GM23338 (cell line): Measurements from ENCODE around the gene ARHGAP12.

Experiments
- CREB1 ChIP-seq: fragments of 250-450 bp; sonication (Bioruptor Pico); IDR thresholded peaks from 2 replicates; pipeline ENCODE4 v1.5.0; 2020; ENCODE audit warnings: low read depth, mild to moderate bottlenecking, moderate library complexity
- EZH2 ChIP-seq: fragments of 200-600 bp; sonication (generic); IDR thresholded peaks from one replicate; pipeline ENCODE4 v1.8.0; 2017; ENCODE audit warnings: antibody characterized with exemption, mild to moderate bottlenecking, low read depth; ENCODE audit not compliant: unreplicated experiment
- EZH2phosphoT487 ChIP-seq: fragments of 200-600 bp; sonication (generic); IDR thresholded peaks from one replicate; pipeline ENCODE4 v1.8.1; 2018; ENCODE audit warnings: antibody characterized with exemption; ENCODE audit not compliant: unreplicated experiment
- JUNB ChIP-seq: IDR thresholded peaks from one replicate; pipeline ENCODE4 v1.6.1; 2016; ENCODE audit warnings: antibody characterized with exemption; ENCODE audit not compliant: unreplicated experiment
- NANOG ChIP-seq: IDR thresholded peaks from 2 replicates; pipeline ENCODE4 v1.6.1; 2016; ENCODE audit warnings: antibody characterized with exemption, borderline replicate concordance
- POLR2AphosphoS5 ChIP-seq: IDR thresholded peaks from 2 replicates; pipeline ENCODE4 v1.6.1; 2016; ENCODE audit warnings: antibody characterized with exemption, low read depth
- TF ChIP-seq, protein P1 (sequence below), 2 experiments: fragments of 200-600 bp in 1 of 2; sonication (generic) in 1 of 2; conservative IDR thresholded peaks; 2 replicates each; pipeline versions ENCODE4 v1.5.1 to v1.6.1; 2016 to 2017; ENCODE audit warnings: antibody characterized with exemption in 2 of 2, low read depth in 2 of 2, mild to moderate bottlenecking in 2 of 2, moderate library complexity in 1 of 2
- TF ChIP-seq, protein P2 (sequence below): IDR thresholded peaks from one replicate; pipeline ENCODE4 v1.6.1; 2018; ENCODE audit warnings: antibody characterized with exemption; ENCODE audit not compliant: unreplicated experiment
- TF ChIP-seq, protein P3 (sequence below): IDR thresholded peaks from 2 replicates; pipeline ENCODE4 v1.6.1; 2016; ENCODE audit warnings: antibody characterized with exemption

DNA sequence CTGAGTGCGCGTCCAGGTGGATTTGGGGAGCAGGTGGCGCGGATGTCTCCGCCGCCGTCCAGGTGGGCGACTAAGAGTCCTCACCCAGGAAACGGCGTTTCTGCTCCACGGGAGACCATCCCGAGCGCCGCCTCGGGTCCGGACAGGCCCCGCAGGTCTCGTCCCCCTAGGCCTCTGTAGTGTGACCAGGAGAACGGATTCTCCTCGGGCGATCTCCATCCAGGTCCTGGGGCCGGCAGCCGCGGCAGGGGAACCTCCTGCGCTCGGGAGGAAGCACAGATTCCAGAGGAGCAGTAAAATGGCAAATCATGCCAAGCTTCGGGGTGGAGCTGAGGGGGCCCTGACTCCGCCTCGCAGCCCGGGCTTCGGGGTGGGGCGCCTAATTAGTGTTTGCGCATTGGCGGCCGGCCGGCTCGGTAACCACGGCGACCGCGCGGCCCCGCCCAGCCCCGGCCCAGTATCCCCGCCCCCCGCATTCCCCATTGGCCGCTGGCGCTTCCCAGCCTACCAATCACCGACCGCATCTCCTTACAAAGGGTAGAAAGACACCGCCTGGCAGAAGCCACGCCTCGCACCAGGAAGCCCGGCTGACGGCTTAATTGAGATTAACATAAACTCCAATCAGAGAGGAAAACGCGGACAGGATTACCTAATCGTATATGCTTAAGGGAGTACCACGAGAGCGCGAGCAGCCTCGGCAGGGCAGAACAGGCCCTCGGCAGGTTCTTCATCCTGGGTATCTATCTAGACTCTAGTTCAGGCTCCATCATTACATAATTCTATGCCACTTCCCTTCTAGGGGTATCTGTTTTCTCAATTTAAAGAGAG is 168.6 kb downstream of the ARHGAP12 start:
- TF ChIP-seq, protein P1, sequence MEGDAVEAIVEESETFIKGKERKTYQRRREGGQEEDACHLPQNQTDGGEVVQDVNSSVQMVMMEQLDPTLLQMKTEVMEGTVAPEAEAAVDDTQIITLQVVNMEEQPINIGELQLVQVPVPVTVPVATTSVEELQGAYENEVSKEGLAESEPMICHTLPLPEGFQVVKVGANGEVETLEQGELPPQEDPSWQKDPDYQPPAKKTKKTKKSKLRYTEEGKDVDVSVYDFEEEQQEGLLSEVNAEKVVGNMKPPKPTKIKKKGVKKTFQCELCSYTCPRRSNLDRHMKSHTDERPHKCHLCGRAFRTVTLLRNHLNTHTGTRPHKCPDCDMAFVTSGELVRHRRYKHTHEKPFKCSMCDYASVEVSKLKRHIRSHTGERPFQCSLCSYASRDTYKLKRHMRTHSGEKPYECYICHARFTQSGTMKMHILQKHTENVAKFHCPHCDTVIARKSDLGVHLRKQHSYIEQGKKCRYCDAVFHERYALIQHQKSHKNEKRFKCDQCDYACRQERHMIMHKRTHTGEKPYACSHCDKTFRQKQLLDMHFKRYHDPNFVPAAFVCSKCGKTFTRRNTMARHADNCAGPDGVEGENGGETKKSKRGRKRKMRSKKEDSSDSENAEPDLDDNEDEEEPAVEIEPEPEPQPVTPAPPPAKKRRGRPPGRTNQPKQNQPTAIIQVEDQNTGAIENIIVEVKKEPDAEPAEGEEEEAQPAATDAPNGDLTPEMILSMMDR (conservative IDR thresholded peaks at IDR 0.05; ENCODE audit: low read depth in 2 of 2): no peak
- TF ChIP-seq JUNB: no peak
- TF ChIP-seq EZH2: no peak
- no peak for TF ChIP-seq CREB1 (CRISPR knock-in tag)
- no peak for TF ChIP-seq EZH2phosphoT487
- peak; percentile 90 for TF ChIP-seq POLR2AphosphoS5
- TF ChIP-seq, protein P2, sequence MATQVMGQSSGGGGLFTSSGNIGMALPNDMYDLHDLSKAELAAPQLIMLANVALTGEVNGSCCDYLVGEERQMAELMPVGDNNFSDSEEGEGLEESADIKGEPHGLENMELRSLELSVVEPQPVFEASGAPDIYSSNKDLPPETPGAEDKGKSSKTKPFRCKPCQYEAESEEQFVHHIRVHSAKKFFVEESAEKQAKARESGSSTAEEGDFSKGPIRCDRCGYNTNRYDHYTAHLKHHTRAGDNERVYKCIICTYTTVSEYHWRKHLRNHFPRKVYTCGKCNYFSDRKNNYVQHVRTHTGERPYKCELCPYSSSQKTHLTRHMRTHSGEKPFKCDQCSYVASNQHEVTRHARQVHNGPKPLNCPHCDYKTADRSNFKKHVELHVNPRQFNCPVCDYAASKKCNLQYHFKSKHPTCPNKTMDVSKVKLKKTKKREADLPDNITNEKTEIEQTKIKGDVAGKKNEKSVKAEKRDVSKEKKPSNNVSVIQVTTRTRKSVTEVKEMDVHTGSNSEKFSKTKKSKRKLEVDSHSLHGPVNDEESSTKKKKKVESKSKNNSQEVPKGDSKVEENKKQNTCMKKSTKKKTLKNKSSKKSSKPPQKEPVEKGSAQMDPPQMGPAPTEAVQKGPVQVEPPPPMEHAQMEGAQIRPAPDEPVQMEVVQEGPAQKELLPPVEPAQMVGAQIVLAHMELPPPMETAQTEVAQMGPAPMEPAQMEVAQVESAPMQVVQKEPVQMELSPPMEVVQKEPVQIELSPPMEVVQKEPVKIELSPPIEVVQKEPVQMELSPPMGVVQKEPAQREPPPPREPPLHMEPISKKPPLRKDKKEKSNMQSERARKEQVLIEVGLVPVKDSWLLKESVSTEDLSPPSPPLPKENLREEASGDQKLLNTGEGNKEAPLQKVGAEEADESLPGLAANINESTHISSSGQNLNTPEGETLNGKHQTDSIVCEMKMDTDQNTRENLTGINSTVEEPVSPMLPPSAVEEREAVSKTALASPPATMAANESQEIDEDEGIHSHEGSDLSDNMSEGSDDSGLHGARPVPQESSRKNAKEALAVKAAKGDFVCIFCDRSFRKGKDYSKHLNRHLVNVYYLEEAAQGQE: no peak
- TF ChIP-seq NANOG: no peak
- TF ChIP-seq, protein P3, sequence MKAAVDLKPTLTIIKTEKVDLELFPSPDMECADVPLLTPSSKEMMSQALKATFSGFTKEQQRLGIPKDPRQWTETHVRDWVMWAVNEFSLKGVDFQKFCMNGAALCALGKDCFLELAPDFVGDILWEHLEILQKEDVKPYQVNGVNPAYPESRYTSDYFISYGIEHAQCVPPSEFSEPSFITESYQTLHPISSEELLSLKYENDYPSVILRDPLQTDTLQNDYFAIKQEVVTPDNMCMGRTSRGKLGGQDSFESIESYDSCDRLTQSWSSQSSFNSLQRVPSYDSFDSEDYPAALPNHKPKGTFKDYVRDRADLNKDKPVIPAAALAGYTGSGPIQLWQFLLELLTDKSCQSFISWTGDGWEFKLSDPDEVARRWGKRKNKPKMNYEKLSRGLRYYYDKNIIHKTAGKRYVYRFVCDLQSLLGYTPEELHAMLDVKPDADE: no peak
